IPS-18a (cell line): ENCODE data around the gene TCF15.

Experiments
- H3K27ac ChIP-seq: one replicate; pipeline ENCODE4 v1.5.1; 2013; ENCODE audit warnings: low read length
- H3K27me3 ChIP-seq: one replicate; pipeline ENCODE4 v1.6.1; 2013; ENCODE audit warnings: mild to moderate bottlenecking, low read length; ENCODE audit not compliant: control insufficient read depth, insufficient read depth
- H3K36me3 ChIP-seq: one replicate; pipeline ENCODE4 v1.6.1; 2013; ENCODE audit warnings: low read depth, low read length; ENCODE audit not compliant: control insufficient read depth
- H3K4me1 ChIP-seq: one replicate; pipeline ENCODE4 v1.6.1; 2013; ENCODE audit warnings: low read depth, low read length; ENCODE audit not compliant: control insufficient read depth
- H3K4me3 ChIP-seq: one replicate; pipeline ENCODE4 v1.5.1; 2013; ENCODE audit warnings: low read length
- H3K9ac ChIP-seq: one replicate; pipeline ENCODE4 v1.6.1; 2013; ENCODE audit warnings: mild to moderate bottlenecking, low read length, moderate library complexity
- H3K9me3 ChIP-seq: one replicate; pipeline ENCODE4 v1.6.1; 2013; ENCODE audit warnings: low read depth, low read length; ENCODE audit not compliant: control insufficient read depth

Gene TCF15

DNA sequence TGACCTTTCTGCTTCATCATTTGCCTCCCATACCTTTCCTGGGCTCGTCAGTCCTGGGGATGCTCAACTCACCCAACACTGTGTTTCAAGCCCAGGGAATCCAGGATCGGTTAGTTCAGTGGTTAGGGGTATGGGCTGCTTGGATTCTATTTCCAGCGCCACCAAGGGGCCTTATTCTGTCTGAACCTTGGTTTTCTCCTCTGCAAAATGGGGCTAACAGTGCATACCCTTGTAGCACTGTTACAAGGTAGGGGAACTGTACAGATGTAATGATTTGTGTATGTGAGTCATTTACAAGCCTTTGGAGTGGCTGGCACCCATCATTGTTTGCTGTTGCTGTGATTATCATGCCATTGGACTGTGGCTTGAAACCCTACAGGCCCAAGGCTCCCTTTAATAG, 52.0 kb downstream of the TCF15 start:
- Histone ChIP-seq H3K36me3 (no peaks in the 10 kb centered on the region), H3K9ac (no peak overlapping the region), H3K27me3 (no peaks in the 10 kb centered on the region), H3K27ac (no peak overlapping the region), H3K4me3 (no peak overlapping the region), H3K4me1 (no peaks in the 10 kb centered on the region), H3K9me3 (no peaks in the 10 kb centered on the region)

DNA sequence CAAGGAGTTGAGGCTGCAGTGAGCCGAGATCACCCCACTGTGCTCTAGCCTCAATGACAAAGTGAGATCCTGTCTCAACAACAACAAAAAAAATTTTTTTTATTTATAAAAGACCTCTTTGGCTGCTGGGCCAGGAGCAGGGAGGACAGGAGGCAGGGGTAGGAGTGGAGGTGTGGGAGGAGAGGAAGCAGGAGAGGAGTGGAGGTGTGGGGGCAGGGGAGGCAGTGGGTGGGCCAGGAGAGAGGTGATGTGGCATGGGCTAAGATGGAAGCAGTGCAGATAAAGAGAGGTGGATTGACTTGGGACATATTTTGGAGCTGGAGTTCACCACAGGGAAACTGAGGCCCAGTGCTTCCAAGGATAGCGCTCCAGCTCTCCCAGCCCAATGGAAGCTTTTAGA, 53.1 kb downstream of the TCF15 start:
- H3K9ac ChIP-seq = no peak overlapping the region

DNA sequence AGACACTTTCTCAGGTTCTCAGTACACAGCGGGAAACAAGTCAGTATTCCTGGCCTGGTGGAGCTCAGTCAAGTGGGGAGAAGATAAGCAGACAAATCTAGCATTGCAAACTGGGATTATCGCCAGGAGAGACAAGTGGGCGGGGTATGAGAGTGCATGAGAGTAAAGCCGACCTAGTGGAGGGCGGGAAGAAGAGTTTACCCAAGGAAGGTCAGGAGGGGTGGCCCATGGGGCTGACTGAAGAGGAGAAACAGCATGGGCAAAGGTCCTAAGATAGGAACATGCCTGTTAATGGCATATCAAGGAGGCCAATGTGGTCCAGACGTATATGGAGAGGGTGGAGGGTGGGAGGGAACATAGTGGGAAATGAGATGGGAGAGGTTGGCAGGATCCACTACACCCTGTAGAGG, 54.1 kb downstream of the TCF15 start:
- H3K27ac ChIP-seq = no peak overlapping the region
- no peaks in the 10 kb centered on the region for H3K9me3 ChIP-seq
- no peaks in the 10 kb centered on the region for H3K27me3 ChIP-seq
- H3K9ac ChIP-seq = no peak overlapping the region
- no peaks in the 10 kb centered on the region for H3K36me3 ChIP-seq
- no peak overlapping the region for H3K4me3 ChIP-seq
- H3K4me1 ChIP-seq = no peaks in the 10 kb centered on the region

More for the DNA sequence above, 53.1 kb downstream of the TCF15 start:
- Histone ChIP-seq H3K4me3 (no peak overlapping the region), H3K36me3 (no peaks in the 10 kb centered on the region), H3K27ac (no peak overlapping the region), H3K27me3 (no peaks in the 10 kb centered on the region), H3K4me1 (no peaks in the 10 kb centered on the region), H3K9me3 (no peaks in the 10 kb centered on the region)
